ENCODE measurements around the gene RFXAP.

Gene RFXAP

DNA sequence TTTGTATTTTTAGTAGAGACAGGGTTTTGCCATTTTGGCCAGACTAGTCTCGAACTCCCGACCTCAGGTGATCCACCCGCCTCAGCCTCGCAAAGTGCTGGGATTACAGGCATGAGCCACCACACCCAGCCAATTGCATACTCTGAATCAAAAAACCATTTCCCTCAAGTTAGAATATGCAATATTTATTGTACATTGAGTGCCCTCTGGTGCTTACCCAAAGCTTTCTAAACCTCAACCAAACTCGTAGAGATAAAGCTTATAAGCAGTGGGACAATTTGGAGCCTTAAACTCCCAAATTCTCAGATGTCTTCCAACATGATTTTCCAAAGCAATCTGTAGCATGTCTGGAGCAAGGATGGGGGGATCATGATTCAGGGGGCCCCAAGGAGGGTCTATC lies 22.4 kb downstream of the RFXAP start:
- H3K9me3 ChIP-seq (ENCODE audit: low read depth, low read length) = no peaks in the 10 kb centered on the region
- TF ChIP-seq EZH2 (IDR thresholded peaks at IDR 0.05) (no peak), POLR2AphosphoS5 (IDR thresholded peaks at IDR 0.05; ENCODE audit: borderline replicate concordance, low read depth, low read length) (peak; percentile 32; the same call in 1 of the 2 replicates)
- H3K9ac ChIP-seq (ENCODE audit: insufficient read length) = peak overlapping the region; percentile 74
- peak overlapping the region; percentile 99 for H3K27ac ChIP-seq
- peak overlapping the region; percentile 71 for H3K4me3 ChIP-seq
- H3K36me3 ChIP-seq (ENCODE audit: insufficient read depth, low read length) = peaks cover 37% of the 10 kb centered on the region
- peak; percentile 51 for DNase-seq (ENCODE audit: low read depth, low spot score)

DNA sequence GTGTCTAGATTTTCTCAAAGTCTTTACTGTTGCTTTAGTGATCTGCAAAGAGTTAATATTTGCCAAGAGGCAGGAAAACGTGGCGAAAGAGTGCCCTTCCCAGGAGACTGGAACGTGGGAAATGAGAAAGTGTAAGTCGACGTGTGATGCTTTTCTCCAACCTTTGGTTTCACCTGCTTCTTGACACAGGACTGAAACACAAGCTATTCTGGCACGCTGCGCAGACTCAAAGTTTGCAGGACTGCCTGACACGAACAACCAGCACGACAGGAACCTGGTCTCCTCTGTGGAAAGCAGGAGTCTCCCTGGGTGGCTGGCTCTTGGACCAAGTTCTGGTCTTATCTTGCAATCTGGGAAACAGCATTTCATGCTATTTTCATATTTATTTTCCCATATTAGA lies 28.6 kb downstream of the RFXAP start:
- DNase-seq (ENCODE audit: low read depth, low spot score) = no peak

DNA sequence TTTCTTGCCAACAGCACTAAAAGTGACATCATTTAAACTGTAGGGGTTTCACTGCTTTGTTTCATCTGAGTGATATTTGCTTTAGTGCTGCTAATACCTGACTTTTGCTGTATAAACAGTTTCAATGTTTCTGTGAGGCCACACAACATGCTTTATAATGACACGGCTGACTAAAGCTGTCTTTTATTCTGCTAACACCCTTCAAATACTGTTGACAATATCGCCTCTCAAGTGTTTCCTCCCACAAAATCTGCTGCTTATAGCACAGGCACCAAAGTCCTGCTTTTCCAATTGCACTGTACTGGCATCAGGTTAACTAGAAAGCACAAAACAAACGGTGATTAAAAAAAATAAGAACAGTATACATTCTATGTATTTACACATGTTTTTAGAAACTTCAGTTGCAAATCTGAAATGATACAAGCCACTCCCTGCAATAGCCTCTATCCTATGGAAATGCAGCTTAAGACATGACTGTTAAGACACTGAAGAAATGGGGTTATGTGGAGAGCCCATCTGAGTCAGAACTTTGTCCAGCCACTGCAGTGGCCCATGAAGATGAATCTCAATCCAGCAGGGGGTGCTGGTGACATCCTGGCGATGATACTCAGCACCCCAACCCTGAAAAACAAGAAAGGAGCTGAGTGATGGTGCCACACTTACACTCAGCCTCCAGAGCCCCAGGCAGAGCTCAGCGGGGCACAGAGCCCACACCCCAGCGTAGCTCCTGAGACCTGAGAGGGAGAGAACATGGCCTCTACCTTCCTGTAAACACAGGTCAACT lies 29.4 kb downstream of the RFXAP start:
- H3K36me3 ChIP-seq (ENCODE audit: insufficient read depth, low read length) = peaks cover 72% of the 10 kb centered on the region
- DNase-seq (ENCODE audit: low read depth, low spot score) = no peak
- H3K27ac ChIP-seq = peak overlapping the region; percentile 77
- no peak overlapping the region; the same call in 1 of the 2 replicates for H3K4me3 ChIP-seq
- peak overlapping the region; percentile 43 for H3K9ac ChIP-seq (ENCODE audit: insufficient read length)
- no peaks in the 10 kb centered on the region for H3K9me3 ChIP-seq (ENCODE audit: low read depth, low read length)
- TF ChIP-seq FOXP2 (optimal IDR thresholded peaks at IDR 0.05; ENCODE audit: control extremely low read depth, extremely low read length, insufficient read depth) (no peak), POLR2AphosphoS5 (IDR thresholded peaks at IDR 0.05; ENCODE audit: borderline replicate concordance, low read depth, low read length) (no peak), EZH2 (IDR thresholded peaks at IDR 0.05) (no peak)

More for the DNA sequence above, 28.6 kb downstream of the RFXAP start:
- H3K9ac ChIP-seq (ENCODE audit: insufficient read length) = no peak overlapping the region
- no peak overlapping the region for H3K4me3 ChIP-seq
- TF ChIP-seq POLR2AphosphoS5 (IDR thresholded peaks at IDR 0.05; ENCODE audit: borderline replicate concordance, low read depth, low read length) = no peak
- TF ChIP-seq EZH2 (IDR thresholded peaks at IDR 0.05) = no peak
- no peak for TF ChIP-seq FOXP2 (optimal IDR thresholded peaks at IDR 0.05; ENCODE audit: control extremely low read depth, extremely low read length, insufficient read depth)
- H3K27ac ChIP-seq = peak overlapping the region; percentile 77
- peaks cover 67% of the 10 kb centered on the region for H3K36me3 ChIP-seq (ENCODE audit: insufficient read depth, low read length)
- no peaks in the 10 kb centered on the region for H3K9me3 ChIP-seq (ENCODE audit: low read depth, low read length)

DNA sequence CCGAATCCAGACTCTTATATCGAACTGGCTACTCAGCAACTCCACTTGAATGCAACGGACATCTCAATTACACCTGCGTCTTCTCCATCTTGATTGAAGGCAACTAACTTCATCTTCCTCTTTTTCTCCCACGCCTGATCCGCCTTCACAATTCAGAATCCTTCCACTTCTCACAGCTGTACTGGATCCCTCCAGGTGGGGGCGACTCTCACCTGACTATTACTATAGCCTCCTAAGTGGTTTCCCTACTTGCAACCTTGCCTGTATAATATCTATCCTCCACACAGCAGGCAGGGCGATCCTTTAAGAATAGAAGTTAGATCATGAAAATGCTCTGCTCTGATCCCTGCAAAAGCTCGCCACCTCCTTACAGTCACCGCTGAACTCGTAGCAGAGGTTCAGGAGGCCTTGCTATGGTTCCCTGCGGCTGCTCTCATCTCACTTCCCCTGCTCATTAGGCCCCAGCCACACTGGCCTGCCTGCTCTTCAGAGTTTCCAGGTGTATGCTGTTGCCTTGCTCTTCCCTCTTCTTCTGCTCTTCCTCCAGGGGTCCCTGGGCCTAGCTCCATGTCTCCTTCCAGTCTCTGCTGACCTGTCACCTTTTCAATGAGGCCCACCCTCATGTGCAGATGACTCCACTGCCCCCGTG lies 31.9 kb downstream of the RFXAP start:
- Histone ChIP-seq H3K36me3 (ENCODE audit: insufficient read depth, low read length) (peaks cover 53% of the 10 kb centered on the region), H3K9ac (ENCODE audit: insufficient read length) (no peak overlapping the region), H3K27ac (no peak overlapping the region), H3K4me3 (no peak overlapping the region), H3K9me3 (ENCODE audit: low read depth, low read length) (no peaks in the 10 kb centered on the region)
- TF ChIP-seq EZH2 (IDR thresholded peaks at IDR 0.05) = no peak
- no peak for TF ChIP-seq FOXP2 (optimal IDR thresholded peaks at IDR 0.05; ENCODE audit: control extremely low read depth, extremely low read length, insufficient read depth)
- TF ChIP-seq POLR2AphosphoS5 (IDR thresholded peaks at IDR 0.05; ENCODE audit: borderline replicate concordance, low read depth, low read length) = no peak
- no peak for DNase-seq (ENCODE audit: low read depth, low spot score)

DNA sequence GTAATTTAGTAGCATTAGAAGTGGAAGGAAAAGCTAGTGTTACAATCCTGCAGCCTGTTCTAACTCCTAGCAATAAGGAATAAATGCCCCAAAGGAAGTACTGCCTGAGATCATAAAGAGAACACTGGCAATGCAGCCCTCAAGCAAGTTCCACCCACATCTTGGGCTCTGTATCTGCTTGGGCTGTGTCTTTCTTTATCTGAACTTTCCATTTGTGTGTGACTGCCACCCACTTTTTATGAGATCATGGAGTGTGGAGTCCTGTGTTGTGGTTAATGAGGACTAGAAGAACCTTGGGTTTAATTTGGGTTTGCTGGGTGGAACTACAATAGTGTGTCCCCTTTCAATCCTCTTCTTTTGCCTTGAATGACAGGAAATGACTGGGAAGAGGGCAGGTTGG lies 38.2 kb downstream of the RFXAP start:
- Histone ChIP-seq H3K27ac (peak overlapping the region; percentile 76), H3K9ac (ENCODE audit: insufficient read length) (peak overlapping the region; percentile 32)
- DNase-seq (ENCODE audit: low read depth, low spot score) = no peak

DNA sequence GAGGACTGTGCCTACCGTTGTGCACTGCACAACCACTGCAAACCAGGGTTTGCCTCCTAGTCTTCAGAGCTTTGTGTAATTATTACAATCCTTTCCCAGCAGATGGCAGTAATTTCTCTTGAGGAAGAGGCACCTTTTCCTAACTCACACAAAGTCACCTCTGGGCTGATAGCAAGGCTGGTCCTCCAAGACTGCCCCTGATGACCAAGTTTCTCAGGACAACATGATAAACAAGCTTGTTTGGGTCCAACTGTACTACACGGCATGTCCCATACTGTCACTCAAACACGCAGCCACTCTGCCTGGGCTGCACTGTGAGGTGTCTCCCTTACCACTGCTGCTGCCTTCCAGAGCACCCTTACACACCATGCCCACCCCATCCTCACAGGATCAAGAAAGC lies 39.3 kb downstream of the RFXAP start:
- H3K27ac ChIP-seq = peak overlapping the region; percentile 56
- TF ChIP-seq EZH2 (IDR thresholded peaks at IDR 0.05) (no peak), FOXP2 (optimal IDR thresholded peaks at IDR 0.05; ENCODE audit: control extremely low read depth, extremely low read length, insufficient read depth) (no peak), POLR2AphosphoS5 (IDR thresholded peaks at IDR 0.05; ENCODE audit: borderline replicate concordance, low read depth, low read length) (no peak)
- no peak for DNase-seq (ENCODE audit: low read depth, low spot score)
- no peak overlapping the region for H3K9ac ChIP-seq (ENCODE audit: insufficient read length)
- no peak overlapping the region for H3K4me3 ChIP-seq
- no peaks in the 10 kb centered on the region for H3K9me3 ChIP-seq (ENCODE audit: low read depth, low read length)
- peaks cover 39% of the 10 kb centered on the region for H3K36me3 ChIP-seq (ENCODE audit: insufficient read depth, low read length)

More for the DNA sequence above, 38.2 kb downstream of the RFXAP start:
- no peak for TF ChIP-seq EZH2 (IDR thresholded peaks at IDR 0.05)
- TF ChIP-seq FOXP2 (optimal IDR thresholded peaks at IDR 0.05; ENCODE audit: control extremely low read depth, extremely low read length, insufficient read depth) = no peak
- no peak for TF ChIP-seq POLR2AphosphoS5 (IDR thresholded peaks at IDR 0.05; ENCODE audit: borderline replicate concordance, low read depth, low read length)
- no peaks in the 10 kb centered on the region for H3K9me3 ChIP-seq (ENCODE audit: low read depth, low read length)
- peaks cover 40% of the 10 kb centered on the region for H3K36me3 ChIP-seq (ENCODE audit: insufficient read depth, low read length)
- no peak overlapping the region for H3K4me3 ChIP-seq

DNA sequence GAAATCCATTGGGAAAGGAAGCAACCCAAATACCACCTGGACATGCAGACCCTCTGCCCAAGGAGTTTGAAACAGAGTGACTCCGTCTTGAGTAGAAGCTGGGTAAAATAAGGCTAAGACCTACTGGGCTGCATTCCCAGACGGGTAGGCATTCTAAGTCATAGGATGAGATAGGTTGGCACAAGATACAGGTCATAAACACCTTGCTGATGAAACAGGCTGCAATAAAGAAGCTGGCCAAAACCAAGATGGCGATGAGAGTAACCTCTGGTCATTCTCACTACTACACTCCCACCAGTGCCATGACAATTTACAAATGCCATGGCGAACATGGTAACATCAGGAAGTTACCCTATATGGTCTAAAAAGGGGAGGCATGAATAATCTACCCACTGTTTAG lies 40.2 kb downstream of the RFXAP start:
- Histone ChIP-seq H3K9ac (ENCODE audit: insufficient read length) (no peak overlapping the region), H3K4me3 (no peak overlapping the region), H3K36me3 (ENCODE audit: insufficient read depth, low read length) (peaks cover 43% of the 10 kb centered on the region), H3K9me3 (ENCODE audit: low read depth, low read length) (no peaks in the 10 kb centered on the region), H3K27ac (peak overlapping the region; percentile 56)
- TF ChIP-seq EZH2 (IDR thresholded peaks at IDR 0.05) (no peak), FOXP2 (optimal IDR thresholded peaks at IDR 0.05; ENCODE audit: control extremely low read depth, extremely low read length, insufficient read depth) (no peak), POLR2AphosphoS5 (IDR thresholded peaks at IDR 0.05; ENCODE audit: borderline replicate concordance, low read depth, low read length) (no peak)
- DNase-seq (ENCODE audit: low read depth, low spot score) = no peak

DNA sequence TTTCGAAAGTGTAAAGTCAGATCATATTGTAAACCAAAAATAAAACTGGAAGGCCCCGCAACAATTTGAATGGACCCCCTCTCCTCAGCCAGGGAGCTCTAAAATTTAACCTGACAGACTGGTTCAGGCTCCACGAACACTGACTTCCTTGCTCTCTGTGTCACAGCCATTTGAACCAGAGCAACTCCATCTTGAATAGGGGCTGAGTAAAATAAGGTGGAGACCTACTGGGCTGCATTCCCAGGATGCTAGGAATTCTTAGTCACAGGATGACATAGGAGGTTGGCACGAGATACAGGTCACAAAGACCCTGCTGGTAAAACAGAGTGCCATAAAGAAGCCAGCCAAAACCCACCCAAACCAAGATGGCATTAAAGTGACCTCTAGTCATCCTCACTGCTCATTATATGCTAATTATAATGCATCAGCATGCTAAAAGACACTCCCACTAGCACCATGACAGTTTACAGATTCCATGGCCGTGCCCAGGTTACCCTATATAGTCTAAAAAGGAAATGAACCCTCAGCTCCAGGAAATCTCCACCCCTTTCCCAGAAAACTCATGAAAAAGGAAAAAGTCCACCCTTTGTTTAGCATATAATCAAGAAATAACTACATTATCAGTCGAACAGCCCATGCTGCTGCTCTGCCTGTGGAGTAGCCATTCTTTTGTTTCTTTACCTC lies 43.1 kb downstream of the RFXAP start:
- H3K4me3 ChIP-seq = no peak overlapping the region
- H3K27ac ChIP-seq = no peak overlapping the region
- no peak for TF ChIP-seq FOXP2 (optimal IDR thresholded peaks at IDR 0.05; ENCODE audit: control extremely low read depth, extremely low read length, insufficient read depth)
- no peak for TF ChIP-seq POLR2AphosphoS5 (IDR thresholded peaks at IDR 0.05; ENCODE audit: borderline replicate concordance, low read depth, low read length)
- no peak for TF ChIP-seq EZH2 (IDR thresholded peaks at IDR 0.05)
- H3K36me3 ChIP-seq (ENCODE audit: insufficient read depth, low read length) = peaks cover 62% of the 10 kb centered on the region
- no peak for DNase-seq (ENCODE audit: low read depth, low spot score)
- H3K9ac ChIP-seq (ENCODE audit: insufficient read length) = no peak overlapping the region
- H3K9me3 ChIP-seq (ENCODE audit: low read depth, low read length) = no peaks in the 10 kb centered on the region
